Putamen (tissue), 1 donor: ENCODE results near the gene OSMR.

Experiments
- DNase-seq: peaks from one replicate; pipeline ENCODE4 v3.0.0-alpha.2; 2016; ENCODE audit warnings: low spot score

OSMR gene

GRCh38 chr5:38845526-38846378 lies at the start of gene OSMR:
OSMR (plus strand) TSS chr5:38846012; CDS start chr5:38869045, 23,033 bp downstream.
- peak; percentile 34 for DNase-seq

DNA sequence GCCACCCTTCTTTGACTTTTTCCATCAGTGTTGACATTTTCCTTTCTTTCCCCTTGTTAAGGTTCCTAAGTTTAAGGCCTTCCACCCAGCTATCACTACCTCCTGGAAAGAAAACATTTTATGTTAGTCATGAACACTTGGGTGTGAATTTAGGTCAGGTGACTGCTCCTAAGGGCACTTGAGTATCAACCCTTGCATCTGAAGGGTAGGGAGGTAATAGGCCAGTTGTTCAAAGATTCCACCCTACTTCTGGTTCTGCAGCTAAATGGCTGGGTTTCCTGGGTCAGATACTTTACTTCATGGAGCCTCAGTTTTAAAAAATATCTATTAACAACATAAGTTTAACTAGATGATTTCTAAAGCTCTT lies 49.1 kb upstream of the OSMR start:
- no peak for DNase-seq

GRCh38 chr5:38797838-38798237 lies 48.0 kb upstream of the OSMR start:
- no peak for DNase-seq

GRCh38 chr5:38799556-38800377 lies 46.0 kb upstream of the OSMR start:
- no peak for DNase-seq

GRCh38 chr5:38800515-38800914 lies 45.3 kb upstream of the OSMR start:
- DNase-seq = no peak

DNA sequence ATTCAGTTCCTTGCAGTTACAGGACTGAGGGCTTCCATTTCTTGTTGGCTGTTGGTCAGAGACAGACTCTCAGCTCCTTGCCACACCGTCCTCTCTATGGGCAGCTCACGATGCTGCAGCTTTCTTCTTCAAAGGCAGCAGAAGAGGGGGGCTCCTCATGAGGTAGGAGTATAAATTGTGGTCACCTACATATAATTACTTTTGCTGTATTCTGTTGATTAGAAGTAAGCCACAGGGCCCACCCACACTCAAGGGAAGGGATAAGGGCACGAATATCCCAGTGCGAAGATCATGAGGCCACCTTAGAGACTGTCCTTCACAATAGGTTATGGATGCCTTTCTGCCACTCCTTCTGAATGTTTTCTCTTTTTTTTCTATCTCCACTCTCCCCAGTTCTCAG lies 43.7 kb upstream of the OSMR start:
- DNase-seq = no peak

GRCh38 chr5:38803246-38803645 lies 42.6 kb upstream of the OSMR start:
- DNase-seq = no peak

DNA sequence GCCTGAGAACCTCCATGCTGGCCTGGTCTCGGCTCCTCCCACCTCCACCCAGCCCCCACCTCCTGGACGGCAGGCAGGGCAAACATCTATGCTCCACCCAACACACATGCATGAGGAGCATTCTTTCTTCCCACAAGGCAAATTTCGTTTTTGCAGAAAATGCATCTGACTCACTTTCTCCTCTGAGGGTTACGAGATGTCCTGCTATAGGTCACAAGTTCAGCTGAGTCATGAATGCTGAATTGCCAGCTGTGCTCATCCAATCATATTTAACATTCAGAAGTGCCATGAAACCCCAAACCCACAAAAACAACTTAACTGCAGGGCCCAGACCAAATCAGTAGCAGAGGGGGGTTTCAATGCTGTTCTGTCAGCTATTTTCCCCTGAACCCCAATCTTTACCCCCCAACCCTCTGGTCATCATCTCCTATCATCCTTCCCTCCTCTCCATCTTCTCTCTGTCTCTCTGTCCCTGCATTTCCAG lies 39.0 kb upstream of the OSMR start:
- no peak for DNase-seq

DNA sequence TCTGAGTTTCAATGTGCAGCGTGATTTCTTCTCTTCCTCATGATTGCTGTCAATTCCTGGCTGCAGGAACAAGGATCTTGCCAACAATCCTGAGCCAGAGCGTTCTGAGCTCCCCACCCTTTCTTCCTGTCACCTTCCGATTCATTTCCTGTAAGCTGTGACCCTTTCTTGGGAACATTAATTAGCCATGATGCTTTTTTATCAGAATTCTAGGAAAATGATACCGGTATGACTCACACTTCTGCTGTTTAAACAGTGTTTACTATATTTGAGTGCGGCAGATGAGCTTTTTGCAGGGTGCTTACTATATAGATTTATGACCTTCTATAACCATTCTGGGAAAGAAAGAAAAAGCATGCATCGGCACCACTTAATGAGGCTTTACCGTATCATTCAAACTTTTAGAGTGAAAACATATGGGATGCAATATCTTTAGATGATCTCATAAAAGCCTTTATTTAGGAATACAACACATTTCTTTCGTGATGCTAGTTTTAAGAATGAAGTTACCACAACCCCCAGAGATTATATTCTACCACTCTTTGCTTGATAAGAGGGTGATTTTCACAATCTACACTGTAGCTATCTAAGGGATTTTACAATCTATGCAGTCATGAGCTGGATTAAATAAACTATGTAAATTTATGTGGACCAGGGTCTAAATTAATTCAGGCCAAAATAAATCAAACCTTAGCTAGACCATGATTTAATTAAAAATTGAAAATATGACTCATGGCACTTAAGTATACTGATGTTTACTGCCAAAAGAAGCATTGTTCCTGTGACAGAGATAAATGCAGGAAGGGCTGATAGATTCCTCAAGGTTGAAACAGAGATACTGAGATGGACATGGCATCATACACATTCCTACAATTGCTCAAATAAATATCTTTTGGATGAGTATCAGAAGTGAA lies 38.0 kb upstream of the OSMR start:
- DNase-seq = no peak

GRCh38 chr5:38808666-38809343 lies 37.0 kb upstream of the OSMR start:
- no peak for DNase-seq

- DNase-seq = peak; percentile 82
These were observed 36.1 kb upstream of the OSMR start for GRCh38 chr5:38809388-38810359.

- no peak for DNase-seq
These were observed 30.9 kb upstream of the OSMR start for GRCh38 chr5:38814879-38815278.

GRCh38 chr5:38816083-38817030 lies 29.5 kb upstream of the OSMR start:
- no peak for DNase-seq

DNA sequence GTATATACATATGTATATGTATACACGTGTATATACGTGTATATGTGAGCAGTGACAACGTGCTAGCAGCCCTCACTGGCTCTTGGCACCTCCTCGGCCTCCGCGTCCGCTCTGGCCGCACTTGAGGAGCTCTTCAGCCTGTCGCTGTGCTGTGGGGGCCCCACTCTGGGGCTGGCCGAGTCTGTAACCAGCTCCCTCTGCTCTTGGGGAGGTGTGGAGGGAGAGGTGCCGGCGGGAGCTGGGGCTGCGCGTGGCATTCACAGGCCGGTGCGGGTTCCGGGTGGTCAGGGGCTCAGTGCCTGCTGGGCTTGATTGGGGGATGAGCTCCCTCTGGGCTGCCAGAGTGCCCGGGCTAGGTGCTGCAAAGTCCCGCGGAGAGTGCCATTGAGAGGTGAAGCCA lies 24.1 kb upstream of the OSMR start:
- no peak for DNase-seq

GRCh38 chr5:38823503-38823902 lies 22.3 kb upstream of the OSMR start:
- DNase-seq = no peak

DNA sequence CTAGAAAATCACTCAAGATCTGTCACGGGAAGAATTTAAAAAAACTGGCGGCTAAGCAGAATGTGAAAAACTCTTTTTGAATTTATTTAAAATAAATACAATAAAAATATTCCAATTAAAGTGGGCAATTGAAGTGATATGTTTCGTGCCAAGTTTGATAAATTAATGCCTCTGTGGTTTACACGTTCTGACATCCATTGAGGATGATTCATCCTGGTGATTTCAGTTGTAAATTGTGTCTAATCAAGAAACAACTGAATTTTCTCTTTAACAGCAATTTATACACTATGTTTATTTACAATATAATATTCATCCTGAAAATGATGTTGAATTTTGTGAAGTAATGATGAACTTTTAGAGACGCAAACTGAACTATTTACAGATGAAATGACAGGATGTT lies 21.0 kb upstream of the OSMR start:
- DNase-seq = no peak

GRCh38 chr5:38825494-38825893 lies 20.3 kb upstream of the OSMR start:
- no peak for DNase-seq

- DNase-seq = no peak
These were observed 18.3 kb upstream of the OSMR start for GRCh38 chr5:38827525-38827924.

DNA sequence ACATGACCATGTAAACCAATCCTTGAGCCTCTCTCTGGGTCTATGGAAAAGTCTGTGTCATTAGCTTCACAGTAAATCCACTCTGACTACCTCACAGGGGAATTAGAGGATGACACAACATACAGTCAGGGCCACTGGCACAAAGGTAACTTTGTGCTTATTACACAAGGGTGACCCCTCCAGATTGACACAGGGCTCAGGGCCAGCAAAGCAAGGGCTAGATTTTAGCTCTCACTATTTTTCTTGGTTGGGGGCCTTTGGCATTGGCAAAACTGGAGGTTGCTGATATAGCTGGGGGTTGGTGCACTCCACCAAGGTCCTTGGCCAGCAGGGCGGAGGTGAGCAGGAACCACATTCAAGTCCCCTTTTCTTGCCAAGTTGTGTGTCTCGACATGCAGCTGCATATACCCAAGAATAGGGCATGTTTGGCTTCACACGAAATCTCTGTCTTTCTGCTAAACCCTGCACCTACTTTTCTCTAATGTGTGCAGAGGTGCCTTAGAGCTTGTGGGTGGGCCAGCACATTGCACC lies 15.2 kb upstream of the OSMR start:
- no peak for DNase-seq
